WI38 (cell line): ENCODE data around the gene KIFAP3.
"Not testable (repeated sequence)": the region's sequence is repeated elsewhere in the genome, so short reads cannot be mapped to it uniquely, and the experiment has no call there.

ENCODE experiments used
- H3K4me3 ChIP-seq: 2 replicates; pipeline ENCODE4 v1.5.1; 2011; ENCODE audit warnings: low read depth, mild to moderate bottlenecking, control low read depth, low read length
- TF ChIP-seq, protein P1 (sequence below): IDR thresholded peaks from 2 replicates; pipeline ENCODE4 v1.5.1; 2012; ENCODE audit warnings: low read depth, mild to moderate bottlenecking, control low read depth, low read length

KIFAP3 gene

DNA sequence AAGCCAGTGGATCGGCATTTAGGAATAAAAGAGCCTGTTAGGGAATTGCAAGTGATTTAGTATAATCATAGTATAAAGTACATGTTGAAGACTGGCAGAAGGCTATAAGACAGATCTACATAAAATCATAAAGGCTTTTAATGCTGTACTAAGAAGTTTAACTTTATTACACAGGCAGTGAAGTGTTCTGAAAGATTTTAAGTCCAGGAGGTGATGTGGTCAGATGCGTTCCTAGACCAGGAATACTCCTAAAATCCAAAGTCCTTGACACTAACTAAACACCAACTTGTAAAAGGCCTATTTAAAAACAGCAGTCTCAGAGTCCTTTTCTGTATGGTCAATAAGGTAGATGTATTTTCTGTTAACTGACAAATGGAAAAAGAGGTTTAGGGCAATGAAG, 57.0 kb downstream of the KIFAP3 start:
- H3K4me3 ChIP-seq: no peak overlapping the region
- TF ChIP-seq, protein P1, sequence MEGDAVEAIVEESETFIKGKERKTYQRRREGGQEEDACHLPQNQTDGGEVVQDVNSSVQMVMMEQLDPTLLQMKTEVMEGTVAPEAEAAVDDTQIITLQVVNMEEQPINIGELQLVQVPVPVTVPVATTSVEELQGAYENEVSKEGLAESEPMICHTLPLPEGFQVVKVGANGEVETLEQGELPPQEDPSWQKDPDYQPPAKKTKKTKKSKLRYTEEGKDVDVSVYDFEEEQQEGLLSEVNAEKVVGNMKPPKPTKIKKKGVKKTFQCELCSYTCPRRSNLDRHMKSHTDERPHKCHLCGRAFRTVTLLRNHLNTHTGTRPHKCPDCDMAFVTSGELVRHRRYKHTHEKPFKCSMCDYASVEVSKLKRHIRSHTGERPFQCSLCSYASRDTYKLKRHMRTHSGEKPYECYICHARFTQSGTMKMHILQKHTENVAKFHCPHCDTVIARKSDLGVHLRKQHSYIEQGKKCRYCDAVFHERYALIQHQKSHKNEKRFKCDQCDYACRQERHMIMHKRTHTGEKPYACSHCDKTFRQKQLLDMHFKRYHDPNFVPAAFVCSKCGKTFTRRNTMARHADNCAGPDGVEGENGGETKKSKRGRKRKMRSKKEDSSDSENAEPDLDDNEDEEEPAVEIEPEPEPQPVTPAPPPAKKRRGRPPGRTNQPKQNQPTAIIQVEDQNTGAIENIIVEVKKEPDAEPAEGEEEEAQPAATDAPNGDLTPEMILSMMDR: no peak

DNA sequence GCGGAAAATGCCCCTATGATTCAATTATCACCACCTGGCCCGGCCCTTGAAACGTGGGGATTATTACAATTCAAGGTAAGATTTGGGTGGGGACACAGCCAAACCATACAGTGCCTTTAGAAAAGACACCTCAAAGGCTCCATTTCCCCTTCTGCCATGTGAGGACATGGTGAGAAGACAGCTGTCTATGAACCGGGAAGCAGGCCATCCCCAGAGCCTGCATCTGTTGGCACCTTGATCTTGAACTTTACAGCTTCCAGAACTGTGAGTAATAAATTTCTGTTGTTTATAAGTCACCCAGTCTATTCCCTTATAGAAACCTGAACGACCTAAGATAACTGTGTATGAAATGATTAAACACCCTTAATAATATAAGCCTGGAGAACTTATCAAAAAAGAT, 61.6 kb downstream of the KIFAP3 start:
- no peak overlapping the region for H3K4me3 ChIP-seq
- TF ChIP-seq, protein P1: no peak

DNA sequence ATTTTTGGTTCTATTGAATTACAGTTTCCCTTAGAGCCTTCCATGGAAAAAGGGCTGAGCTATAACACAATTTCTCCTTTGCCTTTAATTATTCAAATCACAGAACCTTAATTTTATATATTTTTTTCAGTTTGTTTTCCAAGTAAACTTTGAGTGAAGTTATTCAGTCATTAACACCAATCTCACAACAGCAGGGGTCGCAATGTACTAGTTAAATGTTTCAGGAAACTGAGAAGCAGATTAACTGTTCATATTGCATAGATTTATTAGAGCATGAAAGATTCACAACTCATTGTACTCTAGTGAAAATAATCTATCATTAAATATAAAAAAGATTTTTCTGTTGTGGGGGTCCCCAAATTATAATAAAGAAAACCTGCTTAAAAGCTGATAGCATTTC, 64.1 kb downstream of the KIFAP3 start:
- TF ChIP-seq, protein P1: no peak
- H3K4me3 ChIP-seq: no peak overlapping the region

DNA sequence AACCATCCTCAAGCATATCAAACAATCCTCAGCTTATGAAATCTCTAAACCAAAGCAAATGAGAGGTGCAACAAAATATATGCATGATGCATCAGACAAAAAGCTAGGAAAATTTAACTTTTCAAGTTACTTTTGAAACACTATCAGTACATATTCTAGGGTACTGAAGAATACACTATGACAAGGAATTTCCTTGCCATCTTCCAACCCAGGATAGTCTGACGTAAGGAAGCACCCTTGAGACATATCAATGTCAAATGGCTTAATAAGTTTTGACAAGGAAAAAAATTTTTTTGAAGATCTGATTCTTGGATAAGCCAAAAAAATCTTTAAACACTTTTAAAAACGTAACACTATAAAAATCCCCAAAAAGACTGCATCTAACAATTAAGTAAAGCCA, 64.9 kb downstream of the KIFAP3 start:
- TF ChIP-seq, protein P1: no peak
- no peak overlapping the region for H3K4me3 ChIP-seq

DNA sequence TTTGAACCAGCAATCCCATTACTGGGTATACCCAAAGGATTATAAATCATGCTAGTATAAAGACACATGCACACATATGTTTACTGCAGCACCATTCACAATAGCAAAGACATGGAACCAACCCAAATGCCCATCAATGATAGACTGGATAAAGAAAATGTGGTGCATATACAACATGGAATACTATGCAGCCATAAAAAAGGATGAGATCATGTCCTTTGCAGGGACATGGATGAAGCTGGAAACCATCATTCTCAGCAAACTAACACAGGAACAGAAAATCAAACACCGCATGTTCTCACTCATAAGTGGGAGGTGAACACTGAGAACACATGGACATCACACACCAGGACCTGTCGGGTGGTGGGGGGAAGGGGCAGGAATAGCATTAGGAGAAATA, 65.8 kb downstream of the KIFAP3 start:
- not testable (repeated sequence) for H3K4me3 ChIP-seq

DNA sequence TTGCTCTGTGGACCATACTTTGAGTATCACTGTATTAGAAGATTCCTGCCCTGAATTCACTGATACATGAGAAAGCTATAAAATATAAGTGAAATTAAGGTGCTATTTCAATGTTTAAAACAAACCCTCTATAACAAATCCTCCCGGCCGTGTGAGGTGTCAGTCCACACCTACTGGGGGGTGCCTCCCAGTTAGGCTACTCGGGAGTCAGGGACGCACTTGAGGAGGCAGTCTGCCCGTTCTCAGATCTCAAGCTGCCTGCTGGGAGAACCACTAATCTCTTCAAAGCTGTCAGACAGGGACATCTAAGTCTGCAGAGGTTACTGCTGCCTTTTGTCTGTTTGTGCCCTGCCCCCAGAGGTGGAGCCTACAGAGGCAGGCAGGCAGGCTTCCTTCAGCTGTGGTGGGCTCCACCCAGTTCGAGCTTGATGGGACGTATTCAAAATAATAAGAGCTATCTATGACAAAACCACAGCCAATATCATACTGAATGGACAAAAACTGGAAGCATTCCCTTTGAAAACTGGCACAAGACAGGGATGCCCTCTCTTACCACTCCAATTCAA, 71.1 kb downstream of the KIFAP3 start:
- not testable (repeated sequence) for H3K4me3 ChIP-seq

DNA sequence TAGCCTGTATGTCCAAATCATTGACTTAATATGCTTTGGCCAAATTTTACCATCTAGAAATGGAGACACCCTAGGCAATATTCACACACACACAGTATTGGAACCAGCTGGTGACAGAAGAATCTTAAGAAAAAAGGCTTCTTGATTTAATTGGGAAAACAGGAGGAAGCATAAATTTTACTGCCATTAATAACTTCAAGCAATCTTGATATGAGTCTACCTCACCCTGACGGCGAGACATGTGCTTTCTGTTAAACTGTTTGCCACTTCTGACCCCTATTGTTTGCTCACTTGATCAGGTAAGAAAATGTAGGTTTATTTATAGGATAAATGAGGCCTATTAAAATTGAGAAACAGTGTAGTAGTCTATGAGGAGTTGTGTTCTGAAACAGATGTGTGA, 73.2 kb downstream of the KIFAP3 start:
- H3K4me3 ChIP-seq: no peak overlapping the region
- TF ChIP-seq, protein P1: no peak

DNA sequence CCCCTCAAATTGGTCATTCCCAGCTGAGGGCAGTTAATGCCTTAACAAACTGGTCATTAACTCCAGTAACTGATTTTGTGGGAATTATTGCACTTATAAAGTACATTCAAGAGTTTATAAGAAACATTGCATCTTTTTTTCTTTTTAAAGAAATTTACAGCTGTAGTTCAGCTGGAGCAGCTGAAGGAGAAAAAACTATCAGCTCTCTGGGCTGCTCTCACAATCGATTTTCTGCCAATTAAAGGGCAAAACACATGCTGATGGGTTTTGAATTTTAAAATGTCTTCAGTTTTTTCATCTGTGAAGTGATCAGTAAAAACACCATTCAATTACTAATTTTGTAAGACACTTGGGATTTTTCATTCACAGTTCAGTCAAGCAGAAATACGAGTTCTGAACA, 74.7 kb downstream of the KIFAP3 start:
- no peak overlapping the region for H3K4me3 ChIP-seq
- TF ChIP-seq, protein P1: no peak
